ENCODE measurements around the gene CMIP. TPM values are rescaled to one million over a fixed set of nuclear protein-coding genes. Genes with fewer than 3 reads are reported as not detected.

The CMIP gene
- total RNA-seq, 1 donor from 2014 or later: 163 TPM

- Mint-ChIP-seq H3K27ac (ENCODE audit: unreplicated experiment) (no peak overlapping the region), H3K4me1 (ENCODE audit: low read depth, unreplicated experiment) (peaks cover 23% of the 10 kb centered on the region), H3K9me3 (ENCODE audit: unreplicated experiment) (peaks cover 10% of the 10 kb centered on the region), H3K36me3 (ENCODE audit: unreplicated experiment) (no peaks in the 10 kb centered on the region), H3K4me3 (ENCODE audit: unreplicated experiment) (no peak overlapping the region), H3K27me3 (ENCODE audit: unreplicated experiment) (peaks cover 2% of the 10 kb centered on the region)
- no peak for TF ChIP-seq CTCF (IDR thresholded peaks at IDR 0.05; ENCODE audit: partially characterized antibody, unreplicated experiment)
- DNase-seq: no peak
These were observed 41.4 kb downstream of the CMIP start for GRCh38 chr16:81485824-81486539.

DNA sequence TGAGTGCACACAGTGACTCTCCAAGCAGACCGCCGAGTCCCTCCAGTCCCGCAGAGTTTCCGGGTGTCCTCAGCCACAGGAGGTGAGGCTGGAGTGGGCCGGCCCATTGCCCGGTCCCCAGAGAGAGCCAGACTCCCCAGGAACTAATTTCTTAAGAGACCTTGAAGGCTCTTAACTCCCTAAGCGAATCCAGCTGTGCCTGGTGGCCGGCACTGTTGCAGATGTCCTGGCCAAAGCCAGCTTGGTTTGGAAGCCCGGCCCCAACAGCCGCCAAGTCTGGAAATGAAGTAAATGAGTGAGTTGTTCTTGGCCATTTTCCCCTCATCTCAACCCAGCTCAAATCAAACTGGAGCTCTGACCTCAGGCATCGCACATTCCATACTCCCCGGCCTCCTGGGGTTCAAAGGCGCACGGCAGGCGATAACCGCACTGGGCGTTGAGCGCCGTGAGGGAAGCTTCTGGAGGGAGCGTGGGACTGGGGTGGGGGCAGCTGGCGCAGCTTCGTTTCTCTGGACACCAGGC is 42.0 kb downstream of the CMIP start:
- Mint-ChIP-seq H3K36me3 (ENCODE audit: unreplicated experiment) (no peaks in the 10 kb centered on the region), H3K4me3 (ENCODE audit: unreplicated experiment) (no peak overlapping the region), H3K27ac (ENCODE audit: unreplicated experiment) (no peak overlapping the region), H3K27me3 (ENCODE audit: unreplicated experiment) (peaks cover 3% of the 10 kb centered on the region), H3K9me3 (ENCODE audit: unreplicated experiment) (peaks cover 12% of the 10 kb centered on the region), H3K4me1 (ENCODE audit: low read depth, unreplicated experiment) (peaks cover 21% of the 10 kb centered on the region)
- no peak for DNase-seq
- no peak for TF ChIP-seq CTCF (IDR thresholded peaks at IDR 0.05; ENCODE audit: partially characterized antibody, unreplicated experiment)

GRCh38 chr16:81487301-81487720 is 42.7 kb downstream of the CMIP start:
- peaks cover 13% of the 10 kb centered on the region for H3K9me3 Mint-ChIP-seq (ENCODE audit: unreplicated experiment)
- no peaks in the 10 kb centered on the region for H3K36me3 Mint-ChIP-seq (ENCODE audit: unreplicated experiment)
- no peak overlapping the region for H3K4me3 Mint-ChIP-seq (ENCODE audit: unreplicated experiment)
- H3K4me1 Mint-ChIP-seq (ENCODE audit: low read depth, unreplicated experiment): peaks cover 27% of the 10 kb centered on the region
- no peak for DNase-seq
- H3K27me3 Mint-ChIP-seq (ENCODE audit: unreplicated experiment): peaks cover 3% of the 10 kb centered on the region
- H3K27ac Mint-ChIP-seq (ENCODE audit: unreplicated experiment): no peak overlapping the region
- TF ChIP-seq CTCF (IDR thresholded peaks at IDR 0.05; ENCODE audit: partially characterized antibody, unreplicated experiment): no peak

- Mint-ChIP-seq H3K9me3 (ENCODE audit: unreplicated experiment) (peaks cover 13% of the 10 kb centered on the region), H3K36me3 (ENCODE audit: unreplicated experiment) (no peaks in the 10 kb centered on the region), H3K4me3 (ENCODE audit: unreplicated experiment) (no peak overlapping the region), H3K27ac (ENCODE audit: unreplicated experiment) (peak overlapping the region; percentile 4), H3K4me1 (ENCODE audit: low read depth, unreplicated experiment) (peaks cover 36% of the 10 kb centered on the region), H3K27me3 (ENCODE audit: unreplicated experiment) (peaks cover 8% of the 10 kb centered on the region)
- no peak for TF ChIP-seq CTCF (IDR thresholded peaks at IDR 0.05; ENCODE audit: partially characterized antibody, unreplicated experiment)
- DNase-seq: no peak
These were observed 44.2 kb downstream of the CMIP start for GRCh38 chr16:81488687-81489411.

Data from glutamatergic neuron (in vitro differentiated cells).